HT-29 (cell line): ENCODE results near the gene RAPSN. TPM values are rescaled to one million over a fixed set of nuclear protein-coding genes. Genes with fewer than 3 reads are reported as not detected.

Source experiments
- DNase-seq: peaks from one replicate; pipeline ENCODE4 v3.0.0-alpha.2; 2015; ENCODE audit warnings: low spot score
- total RNA-seq: library from RNA; depleted of rRNA; stranded (reverse); fragments of >200 nt; shearing (Covaris generic); gene quantifications from 2 replicates; pipeline ENCODE4 v1.2.3, GENCODE V29; 2014

RAPSN gene
- total RNA-seq, 1 experiment from 2014 or later, result not detected

DNA sequence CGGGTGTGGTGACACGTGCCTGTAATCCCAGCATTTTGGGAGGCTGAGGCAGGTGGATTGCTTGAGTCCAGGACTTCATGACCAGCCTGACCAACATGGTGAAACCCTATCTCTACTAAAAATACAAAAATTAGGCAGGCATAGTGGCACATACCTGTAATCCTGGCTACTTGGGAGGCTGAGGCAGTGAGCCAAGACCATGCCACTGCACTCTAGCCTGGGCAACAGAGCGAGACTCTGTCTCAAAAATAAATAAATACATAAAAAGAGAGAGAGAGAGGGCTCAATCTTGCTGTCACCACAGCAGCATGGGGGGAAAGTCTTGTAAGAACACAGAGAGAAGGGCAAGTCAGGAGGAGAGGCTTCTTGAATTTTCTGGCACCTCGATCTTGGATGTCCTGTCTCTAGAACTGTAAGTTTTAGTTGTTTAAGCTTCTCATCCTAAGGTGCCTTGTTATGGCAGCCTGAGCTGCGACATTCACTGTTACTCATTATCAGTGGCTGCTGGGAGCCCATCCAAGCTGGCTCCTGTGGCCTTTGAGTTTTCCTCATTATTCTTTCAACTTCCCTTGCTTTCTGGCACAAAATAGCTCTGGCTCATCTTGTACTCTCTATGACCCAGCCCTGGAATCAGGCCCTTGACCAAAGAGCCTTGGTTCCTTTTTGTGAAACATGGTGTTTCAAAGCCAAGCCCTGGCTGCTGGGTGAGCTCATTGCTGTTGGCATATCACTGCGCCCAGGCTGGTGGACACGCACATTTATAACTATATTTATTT lies 14.7 kb downstream of the RAPSN start:
- no peak for DNase-seq

- DNase-seq, result peak; percentile 23
Observed at GRCh38 chr11:47433157-47433556, 15.8 kb downstream of the RAPSN start.

DNA sequence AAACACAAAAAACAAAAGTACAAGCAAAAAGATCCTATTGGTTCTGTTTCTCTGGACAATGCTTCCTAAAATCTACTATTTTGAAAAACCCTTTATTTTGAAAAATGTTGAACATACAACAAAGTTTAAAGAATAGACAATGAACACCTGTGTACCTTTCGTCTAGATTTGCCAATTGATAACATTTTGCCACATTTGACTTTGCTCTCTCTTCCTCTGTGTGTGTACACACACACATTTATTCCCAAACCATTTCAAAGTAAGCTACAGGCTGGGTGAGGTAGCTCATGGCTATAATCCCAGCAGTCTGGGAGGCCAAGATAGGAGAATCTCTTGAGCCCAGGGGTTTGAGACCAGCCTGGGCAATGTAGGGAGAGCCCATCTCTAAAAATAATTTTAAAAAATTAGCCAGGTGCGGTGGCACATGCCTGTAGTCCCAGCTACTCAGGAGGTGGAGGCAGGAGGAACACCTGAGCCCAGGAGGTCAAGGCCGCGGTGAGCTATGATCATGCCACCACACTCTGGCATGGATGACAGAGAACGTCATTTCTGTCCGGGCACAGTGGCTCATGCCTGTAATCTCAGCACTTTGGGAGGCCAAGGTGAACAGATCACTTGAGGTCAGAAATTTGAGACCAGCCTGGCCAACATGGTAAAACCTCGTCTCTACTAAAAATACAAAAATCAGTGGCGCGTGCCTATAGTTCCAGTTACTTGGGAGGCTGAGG lies 17.4 kb downstream of the RAPSN start:
- DNase-seq, result no peak

GRCh38 chr11:47430524-47430923 lies 18.4 kb downstream of the RAPSN start:
- no peak for DNase-seq

DNA sequence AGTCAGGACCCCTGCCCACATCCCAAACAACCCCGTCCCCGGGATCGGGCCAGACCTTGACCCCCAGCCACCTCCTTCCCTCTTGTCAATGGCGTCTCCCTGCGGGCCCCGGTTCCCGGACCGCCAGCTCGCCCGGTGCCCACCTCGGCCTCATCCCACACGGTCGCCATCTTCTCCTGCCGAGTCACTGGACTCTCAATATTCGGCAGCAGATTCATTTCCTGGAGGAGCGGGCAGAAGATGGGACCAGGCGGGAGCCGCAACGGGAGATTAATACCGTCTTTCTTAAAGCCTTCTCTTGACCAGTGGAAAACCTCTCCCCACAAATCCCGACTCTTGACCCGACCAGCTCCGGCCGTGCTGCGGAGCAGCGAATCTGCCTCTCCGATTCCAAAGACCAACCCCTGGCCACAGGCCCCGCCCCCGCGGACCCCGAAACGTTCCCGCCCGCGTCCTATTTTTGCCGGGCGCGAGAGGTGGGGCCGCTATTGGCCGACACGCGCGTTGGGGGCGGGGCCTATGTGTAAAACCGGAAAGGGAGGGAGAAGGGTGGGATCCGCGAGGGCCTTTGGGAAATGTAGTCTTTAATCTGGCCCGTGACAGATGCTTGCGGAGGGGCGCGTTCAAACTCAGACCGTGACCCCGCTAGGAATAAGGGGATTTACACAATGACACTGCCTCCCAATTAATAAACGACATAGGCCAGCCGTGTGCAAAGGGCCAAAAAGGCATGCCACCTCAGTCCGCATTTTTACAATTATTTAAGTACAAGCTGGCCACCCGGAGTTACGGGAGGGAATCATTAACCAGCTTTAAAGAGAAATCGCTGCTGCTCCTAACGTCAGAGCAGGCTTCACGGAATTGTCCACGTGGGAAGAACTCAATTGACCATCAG lies 22.6 kb downstream of the RAPSN start, which contains the start of gene PSMC3:
Gene PSMC3 (minus strand): TSS at position 378 of the 895 bp plus-strand sequence. CDS start 160 bp downstream, at position 218.
- peak; percentile 99 for DNase-seq

- DNase-seq, result no peak
Observed at GRCh38 chr11:47425611-47426010, 23.3 kb downstream of the RAPSN start.

- DNase-seq, result no peak
Observed at GRCh38 chr11:47418454-47419259, 30.3 kb downstream of the RAPSN start.

- DNase-seq, result no peak
Observed at GRCh38 chr11:47417712-47418111, 31.2 kb downstream of the RAPSN start.

DNA sequence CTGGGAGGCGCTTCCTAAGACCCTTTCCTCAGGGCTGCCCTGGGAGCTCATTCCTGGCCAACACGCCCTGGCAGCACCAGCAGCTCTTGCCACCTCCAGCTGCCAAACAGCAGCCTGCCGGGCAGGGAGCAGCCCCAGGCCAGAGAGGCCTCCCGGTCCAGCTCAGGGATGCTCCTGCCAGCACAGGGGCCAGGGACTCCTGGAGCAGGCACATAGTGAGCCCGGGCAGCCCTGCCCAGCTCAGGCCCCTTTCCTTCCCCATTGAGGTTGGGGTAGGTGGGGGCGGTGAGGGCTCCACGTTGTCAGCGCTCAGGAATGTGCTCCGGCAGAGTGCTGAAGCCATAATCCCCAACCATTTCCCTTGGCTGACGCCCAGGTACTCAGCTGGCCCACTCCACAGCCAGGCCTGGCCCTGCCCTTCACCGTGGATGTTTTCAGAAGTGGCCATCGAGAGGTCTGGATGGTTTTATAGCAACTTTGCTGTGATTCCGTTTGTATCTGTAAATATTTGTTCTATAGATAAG lies 32.9 kb downstream of the RAPSN start:
- peak; percentile 86 for DNase-seq

DNA sequence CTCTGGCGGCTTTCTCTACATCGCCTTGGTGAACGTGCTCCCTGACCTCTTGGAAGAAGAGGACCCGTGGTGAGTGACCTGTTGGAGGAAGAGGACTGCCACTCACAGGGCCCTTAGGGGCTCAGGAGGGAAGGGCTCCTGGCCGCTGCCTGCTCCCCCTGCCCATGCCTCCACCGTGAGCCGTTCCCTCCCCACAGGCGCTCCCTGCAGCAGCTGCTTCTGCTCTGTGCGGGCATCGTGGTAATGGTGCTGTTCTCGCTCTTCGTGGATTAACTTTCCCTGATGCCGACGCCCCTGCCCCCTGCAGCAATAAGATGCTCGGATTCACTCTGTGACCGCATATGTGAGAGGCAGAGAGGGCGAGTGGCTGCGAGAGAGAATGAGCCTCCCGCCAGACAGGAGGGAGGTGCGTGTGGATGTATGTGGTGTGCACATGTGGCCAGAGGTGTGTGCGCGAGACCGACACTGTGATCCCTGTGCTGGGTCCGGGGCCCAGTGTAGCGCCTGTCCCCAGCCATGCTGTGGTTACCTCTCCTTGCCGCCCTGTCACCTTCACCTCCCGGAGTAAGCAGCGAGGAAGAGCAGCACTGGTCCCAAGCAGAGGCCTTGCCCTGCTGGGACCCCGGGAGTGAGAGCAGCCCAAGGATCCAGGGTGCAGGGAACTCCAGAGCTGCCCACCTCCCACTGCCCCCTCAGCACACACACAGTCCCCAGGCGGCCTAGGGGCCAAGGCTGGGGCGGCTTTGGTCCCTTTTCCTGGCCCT lies 33.7 kb downstream of the RAPSN start:
- no peak for DNase-seq

GRCh38 chr11:47414685-47415070 lies 34.3 kb downstream of the RAPSN start:
- no peak for DNase-seq

- DNase-seq, result no peak
Observed at GRCh38 chr11:47413908-47414684, 34.8 kb downstream of the RAPSN start.

GRCh38 chr11:47413351-47413750 lies 35.6 kb downstream of the RAPSN start:
- DNase-seq, result no peak

DNA sequence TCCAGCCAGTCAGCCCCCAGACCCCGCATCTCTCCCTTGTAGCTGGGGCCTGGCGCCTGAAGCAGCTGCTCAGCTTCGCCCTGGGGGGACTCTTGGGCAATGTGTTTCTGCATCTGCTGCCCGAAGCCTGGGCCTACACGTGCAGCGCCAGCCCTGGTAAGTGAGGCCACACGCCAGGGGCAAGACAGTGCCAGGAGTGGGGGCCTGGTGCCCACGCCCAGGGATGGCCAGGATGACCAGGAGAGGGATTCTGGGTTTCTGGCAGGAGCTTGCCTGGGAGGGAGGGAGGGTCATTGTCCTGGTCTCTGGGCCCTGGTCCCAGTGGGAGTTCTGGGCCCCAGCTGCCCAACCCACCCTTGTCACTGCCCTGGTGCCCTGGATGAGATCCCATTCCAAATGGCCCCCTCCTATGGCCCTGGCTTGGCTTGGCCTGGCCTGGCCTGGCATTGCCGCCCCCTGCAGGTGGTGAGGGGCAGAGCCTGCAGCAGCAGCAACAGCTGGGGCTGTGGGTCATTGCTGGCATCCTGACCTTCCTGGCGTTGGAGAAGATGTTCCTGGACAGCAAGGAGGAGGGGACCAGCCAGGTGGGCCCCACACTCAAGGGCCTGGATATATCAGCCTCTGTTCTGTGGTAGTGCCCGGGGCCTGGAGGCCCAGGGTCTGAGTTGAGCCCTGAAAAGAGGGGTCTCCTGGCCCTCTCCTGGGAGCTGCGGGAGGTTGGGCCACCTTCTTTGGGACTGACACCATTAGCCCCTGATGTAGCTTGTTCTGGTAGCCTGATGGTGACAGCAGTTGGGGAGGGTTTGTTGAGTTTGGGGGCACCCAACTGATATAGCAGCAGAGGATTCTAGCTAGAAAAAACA lies 36.8 kb downstream of the RAPSN start:
- DNase-seq, result peak; percentile 57

DNA sequence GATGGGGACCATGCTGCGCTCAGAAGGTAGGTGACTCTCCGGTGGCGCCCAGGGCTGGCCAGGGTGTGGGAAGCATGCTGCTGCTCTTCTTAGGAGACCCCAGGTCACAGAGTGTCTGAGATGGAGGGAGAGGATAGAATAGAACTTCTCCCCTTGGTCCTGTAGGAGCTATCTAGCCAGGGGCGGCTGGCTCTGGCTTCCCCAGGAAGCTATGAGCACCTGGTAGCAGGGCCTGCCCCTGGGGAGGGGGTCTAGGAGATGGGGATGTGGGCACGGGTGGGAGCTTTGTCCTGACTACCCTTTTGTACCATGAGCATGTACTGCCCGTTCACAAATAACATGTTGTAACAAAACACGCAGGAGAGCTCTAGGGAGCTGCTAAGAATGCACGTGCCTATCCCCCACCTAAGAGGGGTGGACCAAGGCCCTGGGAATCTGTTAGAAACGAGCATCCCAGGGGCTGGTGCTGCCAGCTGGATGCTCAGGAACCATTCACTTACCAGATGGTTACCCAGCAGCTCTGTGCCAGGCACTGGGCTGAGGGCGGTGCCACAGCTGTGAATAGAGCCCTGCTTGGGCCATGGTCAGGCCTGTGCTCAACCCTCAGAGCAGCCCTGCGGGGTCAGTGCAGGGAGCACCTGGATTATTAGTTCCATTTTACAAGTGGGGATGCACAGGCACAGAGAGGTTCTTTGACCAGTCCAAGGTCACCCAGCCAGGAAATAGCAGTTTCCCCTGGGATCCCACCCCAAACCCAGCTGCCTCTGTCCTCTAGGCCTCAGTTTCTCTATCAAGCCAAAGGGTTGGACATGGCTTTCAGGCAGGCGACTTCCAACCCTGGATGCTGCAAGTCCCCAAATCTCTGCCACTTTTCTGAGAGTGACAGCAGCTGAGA lies 38.3 kb downstream of the RAPSN start:
- DNase-seq, result no peak

DNA sequence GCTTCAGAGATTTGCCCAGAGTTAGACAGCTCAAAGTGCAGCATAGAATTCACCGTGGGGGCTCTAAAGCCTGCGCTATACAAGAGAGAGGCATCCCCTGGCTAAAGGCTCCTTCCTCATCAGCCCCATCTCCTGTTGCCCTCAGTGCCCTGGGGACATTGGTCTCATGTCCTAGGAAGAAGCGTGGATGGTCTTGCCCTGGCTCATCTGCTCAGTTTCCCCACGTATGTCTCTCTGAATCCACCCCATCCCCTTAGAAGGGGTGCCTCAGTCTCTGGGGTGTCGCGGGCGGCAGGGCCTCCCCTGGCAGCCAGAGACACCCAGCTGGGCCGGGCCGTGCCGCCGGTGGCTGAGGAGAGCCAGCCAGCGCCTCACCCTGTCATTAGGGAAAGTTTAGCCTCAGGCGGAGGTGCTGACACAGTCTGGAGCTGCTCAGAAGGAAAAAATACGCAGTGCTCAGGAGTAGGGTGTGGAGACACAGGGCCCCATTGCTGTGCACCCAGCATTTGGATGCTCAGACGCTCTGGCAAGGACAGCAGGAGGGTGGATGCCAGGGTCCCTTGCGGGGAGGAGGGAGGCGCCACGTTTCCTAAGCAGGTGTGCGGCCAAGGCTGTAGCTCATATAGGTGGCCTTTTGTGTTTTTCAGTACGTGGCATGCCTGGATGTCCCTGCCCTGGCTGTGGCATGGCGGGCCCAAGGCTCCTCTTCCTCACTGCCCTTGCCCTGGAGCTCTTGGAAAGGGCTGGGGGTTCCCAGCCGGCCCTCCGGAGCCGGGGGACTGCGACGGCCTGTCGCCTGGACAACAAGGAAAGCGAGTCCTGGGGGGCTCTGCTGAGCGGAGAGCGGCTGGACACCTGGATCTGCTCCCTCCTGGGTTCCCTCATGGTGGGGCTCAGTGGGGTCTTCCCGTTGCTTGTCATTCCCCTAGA lies 39.2 kb downstream of the RAPSN start:
- no peak for DNase-seq
